Right hindlimb (tissue), 1 donor: ENCODE data around the gene IFT27.
"Not testable (repeated sequence)": the region's sequence is repeated elsewhere in the genome, so short reads cannot be mapped to it uniquely, and the experiment has no call there.

Source experiments
- DNase-seq: peaks from one replicate; pipeline ENCODE4 v3.0.0-alpha.2; 2018

IFT27 gene

GRCh38 chr22:36743011-36743410 is 32.9 kb downstream of the IFT27 start:
- DNase-seq: no peak

- no peak for DNase-seq
Observed at GRCh38 chr22:36741968-36742367, 34.0 kb downstream of the IFT27 start.

GRCh38 chr22:36741204-36741793 is 34.6 kb downstream of the IFT27 start:
- DNase-seq: no peak

- DNase-seq: no peak
Observed at GRCh38 chr22:36740716-36741115, 35.2 kb downstream of the IFT27 start.

- DNase-seq: no peak
Observed at GRCh38 chr22:36739185-36739584, 36.7 kb downstream of the IFT27 start.

GRCh38 chr22:36738416-36739020 is 37.4 kb downstream of the IFT27 start:
- no peak for DNase-seq

- no peak for DNase-seq
Observed at GRCh38 chr22:36737776-36738175, 38.1 kb downstream of the IFT27 start.

GRCh38 chr22:36736701-36737320 is 39.1 kb downstream of the IFT27 start:
- no peak for DNase-seq

- DNase-seq: peak; percentile 42
Observed at GRCh38 chr22:36734171-36735058, 41.5 kb downstream of the IFT27 start.

GRCh38 chr22:36733271-36733670 is 42.6 kb downstream of the IFT27 start:
- no peak for DNase-seq

- no peak for DNase-seq
Observed at GRCh38 chr22:36732609-36733008, 43.3 kb downstream of the IFT27 start.

GRCh38 chr22:36731916-36732315 is 44.0 kb downstream of the IFT27 start:
- DNase-seq: no peak

GRCh38 chr22:36731321-36731720 is 44.6 kb downstream of the IFT27 start:
- not testable (repeated sequence) for DNase-seq

GRCh38 chr22:36730176-36730858 is 45.6 kb downstream of the IFT27 start:
- no peak for DNase-seq

GRCh38 chr22:36729321-36729720 is 46.6 kb downstream of the IFT27 start:
- no peak for DNase-seq

- no peak for DNase-seq
Observed at GRCh38 chr22:36728505-36728904, 47.4 kb downstream of the IFT27 start.

GRCh38 chr22:36727927-36728488 is 47.9 kb downstream of the IFT27 start:
- no peak for DNase-seq

- no peak for DNase-seq
Observed at GRCh38 chr22:36727110-36727509, 48.8 kb downstream of the IFT27 start.

- no peak for DNase-seq
Observed at GRCh38 chr22:36726007-36726380, 49.9 kb downstream of the IFT27 start.

- DNase-seq: no peak
Observed at GRCh38 chr22:36725366-36726006, 50.4 kb downstream of the IFT27 start.

- DNase-seq: no peak
Observed at GRCh38 chr22:36724836-36725235, 51.1 kb downstream of the IFT27 start.

GRCh38 chr22:36722055-36722454 is 53.9 kb downstream of the IFT27 start:
- DNase-seq: no peak
